Dermis blood vessel endothelial cell (primary cell): ENCODE data around the gene CRTC1. TPM values are rescaled to one million over a fixed set of nuclear protein-coding genes. Genes with fewer than 3 reads are reported as not detected.
"Not testable (repeated sequence)": the region's sequence is repeated elsewhere in the genome, so short reads cannot be mapped to it uniquely, and the experiment has no call there.

Experiments used
- DNase-seq: peaks from one replicate; pipeline ENCODE4 v3.0.0; 2010
- total RNA-seq: library from RNA; depleted of rRNA; stranded (reverse); fragments of >200 nt; gene quantifications from 2 replicates; pipeline ENCODE4 v1.2.3, GENCODE V29; 2014

The CRTC1 gene
- total RNA-seq, 1 donor from 2014 or later, result 1.2 TPM

GRCh38 chr19:18704971-18705370 is 21.5 kb downstream of the CRTC1 start:
- no peak for DNase-seq

DNA sequence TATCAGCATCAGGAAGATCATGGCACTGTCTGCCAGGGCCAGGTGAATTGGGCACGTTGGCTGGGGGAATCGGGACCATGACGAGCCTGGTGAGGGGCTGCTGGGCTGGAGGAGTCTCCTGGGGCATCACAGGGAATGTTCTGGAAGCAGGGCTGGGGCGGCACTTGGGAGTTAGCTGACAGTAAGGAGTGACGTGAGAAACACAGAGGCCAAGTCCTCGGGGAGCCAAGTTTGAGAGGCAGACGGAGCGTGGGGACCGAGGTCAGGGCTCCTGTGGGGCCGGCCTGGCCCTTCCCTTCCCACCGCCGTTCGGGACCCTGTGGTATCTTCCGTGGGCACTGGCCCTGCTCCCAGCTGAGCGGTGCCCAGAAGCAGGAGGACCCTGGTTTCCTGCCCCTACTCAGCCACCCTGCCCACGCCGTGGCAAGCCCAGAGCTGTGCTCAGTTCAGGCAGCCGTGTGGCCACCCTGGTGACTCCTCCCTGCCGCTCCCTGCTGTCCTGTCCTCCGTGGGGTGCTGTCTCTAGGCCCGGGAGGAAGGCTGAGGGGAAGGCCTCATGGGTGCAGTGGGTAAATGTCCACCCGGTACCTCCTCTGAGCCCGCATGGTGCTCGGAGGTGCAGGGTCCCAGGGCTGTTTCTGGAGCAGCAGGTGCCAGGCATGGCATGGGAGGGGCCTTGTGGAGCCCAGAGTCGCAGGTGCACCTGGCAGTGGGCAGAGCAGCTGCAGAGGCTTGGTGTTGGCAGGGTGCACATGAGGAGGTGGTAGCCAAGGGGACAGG is 25.2 kb downstream of the CRTC1 start:
- DNase-seq, result no peak

DNA sequence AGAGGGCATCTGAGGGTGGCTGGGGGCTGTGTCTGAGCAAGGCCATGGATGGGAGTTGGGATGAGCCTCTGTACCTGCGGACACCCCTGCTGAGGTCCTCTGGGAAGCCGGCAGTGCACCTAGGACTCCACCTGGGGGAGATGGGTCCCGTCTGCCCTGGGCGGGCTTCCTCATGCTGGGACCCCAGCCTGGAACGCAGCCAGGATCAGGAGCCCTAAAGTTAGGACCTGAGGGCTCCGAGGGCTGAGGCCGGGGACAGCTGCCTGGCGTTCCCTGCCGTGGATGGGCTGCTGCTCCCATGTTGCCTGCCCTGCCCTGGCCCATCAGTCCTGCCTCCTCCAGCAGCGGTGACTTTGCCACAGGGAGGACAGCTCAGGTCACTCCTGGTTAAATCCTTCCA is 26.1 kb downstream of the CRTC1 start:
- no peak for DNase-seq

DNA sequence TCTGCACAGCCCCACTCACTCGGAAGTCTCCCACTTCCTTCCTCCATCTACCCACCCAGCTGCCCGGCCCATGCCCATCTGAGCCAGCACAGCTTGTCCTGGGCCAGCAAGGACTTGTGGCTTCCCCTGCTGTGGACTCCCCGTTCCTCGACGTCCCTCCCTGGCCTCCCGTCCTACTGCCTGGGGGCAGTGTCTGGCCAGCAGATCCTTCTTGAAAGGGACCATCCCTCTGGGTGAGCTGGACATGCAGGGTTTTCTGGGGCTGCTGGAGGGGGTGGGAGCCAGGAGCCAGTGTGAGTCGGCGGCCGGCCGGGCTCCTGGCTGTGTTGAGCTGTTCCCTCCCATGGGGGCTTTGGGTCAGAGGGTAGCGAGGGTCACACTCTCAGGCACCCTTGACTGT is 26.7 kb downstream of the CRTC1 start:
- peak; percentile 19 for DNase-seq

- no peak for DNase-seq
These were observed 27.7 kb downstream of the CRTC1 start for GRCh38 chr19:18710996-18711751.

GRCh38 chr19:18711893-18712292 is 28.4 kb downstream of the CRTC1 start:
- no peak for DNase-seq

DNA sequence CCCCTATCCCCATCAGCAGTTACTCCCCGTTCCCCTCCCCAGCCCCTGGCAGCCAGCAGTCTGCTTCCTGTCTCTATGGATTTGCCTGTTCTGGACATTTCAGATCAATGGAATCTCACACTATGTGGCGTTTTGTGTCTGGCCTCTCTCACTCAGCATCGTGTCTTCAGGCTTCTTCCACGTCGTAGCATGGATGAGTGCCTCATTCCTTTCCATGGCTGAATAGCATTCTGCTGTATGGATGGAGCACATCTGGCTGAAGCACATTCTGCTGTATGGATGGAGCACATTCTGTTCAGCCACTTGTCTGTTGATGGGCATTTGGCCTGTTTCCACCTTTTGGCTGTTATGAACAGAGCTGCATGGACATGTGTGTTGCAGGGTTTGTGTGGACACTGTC is 29.5 kb downstream of the CRTC1 start:
- DNase-seq, result no peak

GRCh38 chr19:18713550-18714117 is 30.2 kb downstream of the CRTC1 start:
- DNase-seq, result no peak

- no peak for DNase-seq
These were observed 31.9 kb downstream of the CRTC1 start for GRCh38 chr19:18715416-18715815.

DNA sequence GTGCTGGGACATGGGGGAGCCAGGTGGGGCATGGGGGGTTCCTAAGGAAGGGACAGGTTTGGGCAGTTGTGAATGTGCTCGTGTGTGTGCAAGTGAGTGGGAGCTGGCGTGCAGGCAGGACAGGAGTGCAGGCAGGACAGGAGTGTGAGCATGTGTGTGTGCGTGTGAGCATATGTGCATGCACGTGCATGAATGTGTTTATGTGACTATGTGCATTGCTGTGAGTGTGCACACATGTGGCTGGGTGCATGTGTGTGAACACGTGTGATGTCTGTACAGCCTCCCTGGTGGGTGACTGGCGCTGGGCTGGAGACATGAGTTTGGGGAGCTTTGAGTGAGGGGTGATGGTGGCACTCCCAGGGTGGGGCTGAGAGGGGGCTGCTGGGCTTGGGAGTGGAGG is 33.4 kb downstream of the CRTC1 start:
- DNase-seq, result no peak

GRCh38 chr19:18717601-18718000 is 34.1 kb downstream of the CRTC1 start:
- DNase-seq, result no peak

DNA sequence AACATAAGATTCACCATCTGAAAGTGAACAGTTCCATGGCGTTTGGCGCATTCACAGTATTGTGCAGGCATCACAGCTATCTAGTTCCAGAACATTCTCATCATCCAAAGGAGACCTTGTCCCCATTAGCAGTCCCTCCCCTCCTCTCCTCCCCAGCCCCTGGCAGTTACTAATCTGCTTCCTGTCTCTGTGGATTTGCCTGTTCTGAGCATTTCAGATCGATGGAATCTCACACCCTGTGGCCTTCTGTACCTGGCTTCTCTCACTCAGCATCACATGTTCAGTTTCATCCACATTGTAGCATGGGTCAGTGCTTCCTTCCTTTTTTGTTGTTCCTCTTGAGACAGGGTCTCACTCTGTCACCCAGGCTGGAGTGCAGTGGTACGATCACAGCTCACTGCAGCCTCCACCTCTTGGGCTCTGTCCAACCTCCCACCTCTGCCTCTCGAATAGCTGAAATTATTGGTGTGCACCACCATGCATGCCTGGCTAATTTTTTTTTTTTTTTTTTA is 34.6 kb downstream of the CRTC1 start:
- no peak for DNase-seq

GRCh38 chr19:18718846-18719458 is 35.5 kb downstream of the CRTC1 start:
- no peak for DNase-seq

DNA sequence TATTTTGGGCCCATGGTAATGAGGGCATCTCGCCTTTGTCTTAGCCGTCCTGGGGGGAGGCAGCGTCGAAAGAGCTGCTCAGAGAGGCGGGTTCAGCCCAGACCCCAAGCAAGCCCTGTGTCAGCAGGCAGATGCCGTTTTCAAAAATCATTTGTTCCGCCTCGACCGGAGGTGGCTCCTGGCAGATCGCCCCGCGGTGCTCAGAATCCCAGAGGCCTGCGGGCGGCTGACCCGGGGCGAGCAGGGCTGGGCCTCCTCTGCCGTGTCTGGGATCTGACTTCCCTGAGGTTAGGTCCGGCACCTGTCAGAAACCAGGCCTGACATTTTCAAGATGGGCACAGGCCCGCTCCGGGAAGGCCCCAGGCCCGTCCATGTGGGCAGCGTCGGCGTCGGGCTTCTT is 36.1 kb downstream of the CRTC1 start:
- DNase-seq, result no peak

GRCh38 chr19:18723871-18724377 is 40.4 kb downstream of the CRTC1 start:
- DNase-seq, result no peak

GRCh38 chr19:18725841-18726770 is 42.6 kb downstream of the CRTC1 start:
- no peak for DNase-seq

GRCh38 chr19:18726846-18727245 is 43.4 kb downstream of the CRTC1 start:
- DNase-seq, result no peak

DNA sequence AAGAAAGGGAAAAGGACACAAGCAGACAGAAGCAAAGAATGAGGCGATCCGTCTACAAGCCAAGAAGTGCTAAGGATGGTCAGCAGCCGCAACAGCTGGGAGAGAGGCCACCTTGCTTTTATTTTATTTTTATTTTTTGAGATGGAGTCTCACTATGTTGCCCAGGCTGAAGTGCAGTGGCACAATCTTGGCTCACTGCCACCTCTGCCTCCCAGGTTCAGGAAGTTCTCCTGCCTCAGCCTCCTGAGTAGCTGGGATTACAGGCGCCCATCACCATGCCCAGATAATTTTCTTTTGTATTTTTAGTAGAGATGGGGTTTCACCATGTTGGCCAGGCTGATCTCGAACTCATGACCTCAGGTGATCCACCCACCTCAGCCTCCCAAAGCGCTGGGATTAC is 44.1 kb downstream of the CRTC1 start:
- not testable (repeated sequence) for DNase-seq

GRCh38 chr19:18729933-18730530 is 46.6 kb downstream of the CRTC1 start:
- DNase-seq, result no peak

DNA sequence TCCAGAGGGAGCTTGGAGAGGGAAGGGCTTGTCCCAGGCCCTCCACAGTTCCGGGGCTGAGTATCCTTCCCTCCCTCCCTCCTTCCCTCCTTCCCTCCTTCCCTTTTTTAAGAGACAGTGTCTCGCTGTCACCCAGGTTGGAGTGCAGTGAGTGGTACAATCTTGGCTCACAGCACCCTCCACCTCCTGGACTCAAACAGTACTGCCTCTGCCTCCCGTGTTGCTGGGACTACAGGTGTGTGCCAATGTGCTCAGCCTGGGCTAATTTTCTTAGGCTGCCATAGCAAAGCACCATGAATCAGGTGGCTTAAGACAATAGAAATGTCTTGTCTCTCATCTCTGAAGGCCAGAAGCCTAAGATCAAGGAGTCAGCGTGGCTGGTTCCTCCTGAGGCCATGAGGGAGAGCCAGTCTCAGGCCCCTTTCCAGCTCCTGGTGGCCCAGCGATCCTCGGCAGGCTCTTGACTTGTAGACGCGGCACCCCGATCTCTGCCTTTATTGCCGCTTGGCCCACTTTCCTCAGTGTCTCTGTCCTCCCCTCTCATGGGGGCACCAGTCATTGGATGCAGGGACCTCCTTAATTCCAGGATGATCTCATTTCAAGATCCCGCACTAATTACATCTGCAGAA is 47.5 kb downstream of the CRTC1 start:
- DNase-seq, result no peak

- DNase-seq, result peak; percentile 45
These were observed 48.1 kb downstream of the CRTC1 start for GRCh38 chr19:18731562-18732008.
